Hematopoietic multipotent progenitor cell (in vitro differentiated cells): ENCODE results near the gene PARP14. TPM values are rescaled to one million over a fixed set of nuclear protein-coding genes. Genes with fewer than 3 reads are reported as not detected.

ENCODE experiments used
- DNase-seq, 3 donors: peaks; one replicate each; pipeline ENCODE4 v3.0.0-alpha.2; 2011 to 2015; ENCODE audit warnings: low read depth in 2 of 3, low spot score in 2 of 3
- total RNA-seq: library from RNA; depleted of rRNA; stranded (reverse); fragments of >200 nt; gene quantifications from one replicate; pipeline ENCODE4 v1.2.3, GENCODE V29; 2012

Gene PARP14
- total RNA-seq, 1 donor: 75.4 TPM

DNA sequence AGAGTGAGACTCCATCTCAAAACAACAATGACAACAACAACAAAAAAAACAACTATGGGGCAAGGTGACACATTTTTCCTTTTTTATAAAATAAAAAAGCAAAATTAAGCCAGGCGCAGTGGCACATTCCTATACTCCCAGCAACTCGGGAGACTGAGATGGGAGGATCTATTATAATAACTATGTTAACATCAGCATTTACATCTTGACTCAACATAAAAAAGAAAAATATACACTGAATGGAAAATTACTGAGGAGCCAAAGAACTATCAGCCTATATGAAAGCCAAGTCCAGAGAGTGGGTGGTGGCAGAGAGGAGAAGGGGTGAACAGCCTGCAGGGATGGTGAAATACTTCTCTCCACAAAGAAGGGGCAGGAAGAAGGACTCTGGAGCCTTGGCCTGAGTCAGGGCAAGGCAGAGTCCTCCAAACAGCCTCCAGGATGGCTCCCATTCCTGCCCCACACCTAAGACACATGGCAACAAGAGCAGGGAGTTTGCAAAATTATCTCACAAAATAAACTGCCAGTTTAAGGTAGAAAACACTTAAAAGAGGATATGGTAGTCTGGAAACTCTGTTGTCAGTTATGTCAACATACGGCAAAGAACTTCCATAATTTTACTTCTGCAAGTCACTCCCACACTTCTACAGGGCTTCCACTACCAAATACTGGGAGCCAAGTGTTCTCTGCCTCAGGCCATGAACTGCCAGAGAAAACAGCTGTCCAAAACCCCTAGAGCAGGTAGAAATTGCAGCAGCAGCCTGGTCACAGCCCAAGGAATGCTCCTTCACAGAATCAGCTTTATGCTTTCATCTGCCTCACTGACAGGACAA, 87.1 kb downstream of the PARP14 start:
- DNase-seq: no peak

DNA sequence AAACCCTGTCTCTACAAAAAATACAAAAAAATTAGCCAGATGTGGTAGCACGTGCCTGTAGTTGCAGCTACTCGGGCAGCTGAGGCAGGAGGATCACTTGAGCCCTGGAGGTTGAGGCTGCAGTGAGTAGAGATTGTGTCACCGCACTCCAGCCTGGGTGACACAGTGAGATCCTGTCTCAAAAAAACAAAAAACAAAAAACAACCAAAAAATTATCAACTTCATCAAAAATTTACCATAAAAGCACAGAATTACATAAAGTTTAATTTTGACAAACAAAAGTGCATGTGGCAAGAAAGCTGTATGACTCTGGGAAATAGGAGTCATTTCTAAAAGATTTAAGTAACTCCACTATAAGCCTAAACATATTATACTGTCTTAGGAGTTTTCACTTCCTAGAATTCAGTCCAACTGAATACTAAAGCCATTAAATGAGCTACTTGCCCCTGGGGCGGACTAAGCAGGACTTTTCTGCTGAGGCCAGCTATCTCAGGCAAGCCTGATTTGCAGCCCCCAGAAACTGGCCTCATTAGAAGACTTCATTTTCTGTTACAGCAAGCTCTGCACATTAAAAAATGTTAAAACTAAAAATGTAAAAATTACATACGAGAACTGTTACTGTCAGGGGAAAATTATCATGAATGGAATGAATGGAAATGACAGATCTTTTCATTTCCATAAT, 90.0 kb downstream of the PARP14 start:
- DNase-seq: no peak

DNA sequence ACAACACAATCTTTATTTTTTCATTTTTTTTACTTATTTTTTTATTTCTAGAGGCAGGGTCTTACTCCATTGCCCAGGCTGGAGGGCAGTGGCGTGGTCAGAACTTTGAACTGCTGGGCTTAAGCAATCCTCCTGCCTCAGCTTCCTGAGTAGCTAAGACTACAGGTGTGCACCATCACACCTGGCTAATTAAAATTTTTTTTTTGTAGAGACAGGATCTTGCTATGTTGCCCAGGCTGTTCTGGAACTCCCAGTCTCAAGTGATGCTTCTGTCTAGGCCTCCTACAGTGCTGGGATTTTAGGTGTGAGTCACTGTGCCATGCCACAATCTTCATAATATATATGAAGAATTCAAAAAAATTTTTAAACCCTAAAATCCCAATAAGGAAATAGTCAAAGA, 92.2 kb downstream of the PARP14 start:
- no peak for DNase-seq

DNA sequence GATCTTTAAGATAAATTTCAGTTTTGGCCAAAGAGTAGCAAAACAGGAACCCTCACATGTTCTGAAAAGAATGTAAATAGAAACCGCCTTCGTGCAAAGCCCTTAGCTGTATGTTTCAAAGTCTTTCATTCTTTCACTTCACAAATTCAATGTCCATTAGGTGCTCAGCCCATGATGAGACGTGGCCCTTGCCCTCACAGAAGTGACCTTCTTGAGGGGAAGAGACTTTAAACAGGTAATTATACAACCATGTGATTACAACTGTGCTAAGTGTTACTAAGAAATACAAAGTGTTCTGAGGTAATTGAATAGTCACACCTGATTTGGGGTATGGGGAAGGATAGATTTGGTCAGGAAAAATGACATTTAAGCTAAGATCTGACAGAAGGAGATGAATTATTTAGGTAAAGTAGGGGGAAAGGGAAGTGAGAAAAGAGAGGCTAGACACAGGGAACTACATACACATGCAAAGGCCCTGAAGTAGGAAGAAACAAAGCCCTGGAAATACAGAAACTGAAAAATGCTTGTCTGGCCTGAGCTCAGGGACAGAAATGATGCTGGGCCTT, 93.4 kb downstream of the PARP14 start:
- DNase-seq: no peak

DNA sequence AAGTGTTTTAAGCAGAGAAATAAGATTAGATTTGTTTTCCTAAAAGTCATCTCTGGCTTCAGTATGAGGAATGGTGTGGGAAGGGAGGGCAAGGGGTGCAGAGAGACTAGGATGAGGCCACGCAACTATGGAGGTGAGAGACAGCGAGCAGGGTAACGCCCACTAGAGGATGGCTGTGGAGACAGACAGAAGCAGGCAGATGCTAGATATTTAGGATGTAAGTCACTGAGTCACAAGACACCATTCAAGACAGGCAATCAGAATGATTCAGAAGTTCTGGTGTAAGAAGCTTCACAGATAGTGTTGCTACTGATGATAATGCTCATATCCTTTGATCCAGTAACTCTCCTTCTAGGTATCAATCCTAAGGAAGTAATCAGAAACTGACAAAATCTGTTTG, 93.9 kb downstream of the PARP14 start:
- no peak for DNase-seq

DNA sequence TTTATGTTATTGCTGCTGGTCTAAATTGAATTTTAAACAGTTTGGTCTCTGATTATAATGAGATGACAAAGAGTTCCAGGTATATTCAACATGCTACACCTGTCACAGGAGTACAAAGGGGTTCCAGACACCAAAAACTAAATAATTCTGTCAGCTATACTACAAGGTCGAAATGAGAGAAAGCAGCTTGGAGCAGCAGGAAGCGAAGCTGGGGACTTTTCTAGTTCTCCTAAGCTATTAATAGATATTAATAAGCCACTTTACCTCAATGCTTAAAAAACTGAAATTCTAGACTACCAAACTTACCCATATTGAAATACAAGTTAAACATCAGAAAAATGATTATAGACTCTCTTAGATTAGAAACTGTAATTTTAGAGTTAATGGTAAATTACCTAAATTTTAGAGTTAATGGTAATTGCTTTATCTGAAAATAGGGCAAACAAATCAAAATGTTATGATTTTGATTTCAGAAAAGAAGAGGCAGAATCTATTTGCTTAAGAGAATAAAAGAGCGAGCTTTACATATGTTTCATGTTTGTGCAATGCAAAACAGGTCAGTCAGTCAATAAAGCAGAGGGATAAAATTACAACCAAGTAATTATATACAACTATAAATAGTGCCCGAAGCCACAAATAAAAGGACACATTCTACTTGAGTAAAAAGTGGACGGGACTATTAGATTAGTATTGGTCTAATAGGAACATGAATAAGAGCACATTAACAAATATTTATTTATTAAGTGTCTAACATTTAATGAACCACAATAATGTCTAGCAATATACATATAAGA, 96.2 kb downstream of the PARP14 start:
- DNase-seq: no peak

DNA sequence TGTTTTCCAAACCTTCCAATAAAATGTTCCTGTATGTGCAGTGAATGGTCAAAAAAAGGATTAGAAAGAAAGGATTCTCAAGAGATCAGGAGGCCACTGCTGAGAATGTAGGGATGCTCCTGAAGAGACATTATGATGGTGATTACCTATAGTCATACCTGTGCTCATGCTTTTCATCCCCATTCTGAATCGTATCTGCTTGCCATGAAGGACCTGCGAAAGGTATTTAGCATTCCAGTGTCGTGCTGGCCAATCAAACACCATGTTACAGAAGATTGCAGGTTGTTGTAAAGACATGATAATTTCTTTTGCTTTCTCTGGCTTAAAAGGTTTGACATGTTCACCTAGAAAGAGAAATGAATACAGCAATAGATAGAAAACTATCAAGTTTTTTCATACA, 96.9 kb downstream of the PARP14 start:
- no peak for DNase-seq

Other genes starting within 250 kb of the PARP14 start
- gene KPNA1, start 165.9 kb upstream of the PARP14 start, total RNA-seq: 10.5 TPM
- gene PARP9, start 116.5 kb upstream of the PARP14 start, total RNA-seq: 23.2 TPM
- gene DTX3L, start 116.5 kb upstream of the PARP14 start, total RNA-seq: 22.4 TPM
- gene PARP15, start 103.2 kb upstream of the PARP14 start, total RNA-seq: 7.0 TPM
- gene HSPBAP1, start 113.0 kb downstream of the PARP14 start, total RNA-seq: 5.7 TPM
- 7.0 TPM for gene SLC49A4, start 114.2 kb downstream of the PARP14 start, total RNA-seq